K562 (cell line): ENCODE measurements around the gene STT3B. TPM values are rescaled to one million over a fixed set of nuclear protein-coding genes. Genes with fewer than 3 reads are reported as not detected.

Experiments
- CBX3 ChIP-seq, 2 experiments: IDR thresholded peaks; 1 replicate in 1 of 2; 2 replicates in 1 of 2; pipeline ENCODE4 v1.6.1; 2012; ENCODE audit warnings: inconsistent platforms in 2 of 2, low read length in 2 of 2, borderline replicate concordance in 1 of 2, control low read depth in 1 of 2
- CREB3 ChIP-seq: fragments of 450-650 bp; conservative IDR thresholded peaks from 2 replicates; pipeline ENCODE4 v1.6.1; 2016; ENCODE audit warnings: missing genetic modification characterization, low read depth, mild to moderate bottlenecking, missing compliant biosample characterization, moderate library complexity
- CTCFL ChIP-seq: IDR thresholded peaks from 2 replicates; pipeline ENCODE4 v1.6.1; 2011; ENCODE audit warnings: borderline replicate concordance, low read depth, mild to moderate bottlenecking, moderate library complexity, low read length; ENCODE audit not compliant: insufficient read depth, poor library complexity, severe bottlenecking
- ESRRB ChIP-seq: fragments of 250-450 bp; sonication (Bioruptor Pico); IDR thresholded peaks from 2 replicates; pipeline ENCODE4 v1.5.0; 2020; ENCODE audit warnings: mild to moderate bottlenecking, moderate library complexity, borderline replicate concordance
- NONO ChIP-seq, 2 experiments: fragments of 200-400 bp in 1 of 2; fragments of 450-650 bp in 1 of 2; formaldehyde crosslinking in 1 of 2; IDR thresholded peaks; 2 replicates each; pipeline ENCODE4 v1.6.1; 2017; ENCODE audit warnings: low read depth in 2 of 2, mild to moderate bottlenecking in 2 of 2, moderate library complexity in 2 of 2, low read length in 1 of 2
- PHF20 ChIP-seq: fragments of 450-650 bp; IDR thresholded peaks from 2 replicates; pipeline ENCODE4 v1.6.1; 2018; ENCODE audit not compliant: partially characterized antibody
- PTBP1 ChIP-seq: fragments of 200-400 bp; formaldehyde crosslinking; IDR thresholded peaks from 2 replicates; pipeline ENCODE4 v1.6.1; 2017; ENCODE audit warnings: low read depth, low read length
- RBM17 ChIP-seq: fragments of 200-400 bp; formaldehyde crosslinking; IDR thresholded peaks from 2 replicates; pipeline ENCODE4 v1.6.1; 2017; ENCODE audit warnings: low read depth, mild to moderate bottlenecking, low read length, borderline replicate concordance
- TCF3 ChIP-seq: sonication (generic); formaldehyde crosslinking; IDR thresholded peaks from 2 replicates; pipeline ENCODE4 v1.4.0; 2020; ENCODE audit warnings: mild to moderate bottlenecking, missing genetic modification reagents
- polyA plus RNA-seq, 8 experiments: library from polyadenylated mRNA; depleted of rRNA in 4 of 8; stranded (reverse) in 5 of 8; unstranded in 3 of 8; fragments of >200 nt; fragmentation: Nextera tagmentation in 2 of 8; fragmentation: Illumina TruSeq in 1 of 8; extraction: Ambion mirVana in 2 of 8; extraction: Trizol in 1 of 8; gene quantifications; 2 replicates each; pipeline versions ENCODE4 v1.2.1 to v1.2.3, GENCODE V29; 2011 to 2014; ENCODE audit warnings: inconsistent platforms in 1 of 8, missing spikeins in 1 of 8
- total RNA-seq, 7 experiments: library from RNA; depleted of rRNA in 6 of 7; stranded (reverse); fragments of >200 nt in 6 of 7; fragmentation: Illumina TruSeq in 2 of 7; extraction: Trizol in 2 of 7; gene quantifications; 2 replicates each; pipeline versions ENCODE4 v1.2.1 to v1.2.3, GENCODE V29; 2011 to 2021; ENCODE audit warnings: low replicate concordance in 1 of 7
- TF ChIP-seq, protein P1 (sequence below): fragments of 450-650 bp; IDR thresholded peaks from one replicate; pipeline ENCODE4 v1.6.1; 2018; ENCODE audit warnings: mild to moderate bottlenecking, moderate library complexity; ENCODE audit not compliant: partially characterized antibody
- TF ChIP-seq, protein P2 (sequence below): fragments of 450-650 bp; IDR thresholded peaks from 2 replicates; pipeline ENCODE4 v1.6.1; 2016; ENCODE audit warnings: mild to moderate bottlenecking
- TF ChIP-seq, protein P3 (sequence below): fragments of 250-450 bp; sonication (Bioruptor Pico); IDR thresholded peaks from 2 replicates; pipeline ENCODE4 v1.4.0; 2020; ENCODE audit warnings: mild to moderate bottlenecking, moderate library complexity

Gene STT3B
- total and polyA plus RNA-seq, 9 of the 15 experiments (the other 6 are each of a cell fraction or from before 2014, with no cell fraction given) = 22.4 to 147 (median 100) TPM

DNA sequence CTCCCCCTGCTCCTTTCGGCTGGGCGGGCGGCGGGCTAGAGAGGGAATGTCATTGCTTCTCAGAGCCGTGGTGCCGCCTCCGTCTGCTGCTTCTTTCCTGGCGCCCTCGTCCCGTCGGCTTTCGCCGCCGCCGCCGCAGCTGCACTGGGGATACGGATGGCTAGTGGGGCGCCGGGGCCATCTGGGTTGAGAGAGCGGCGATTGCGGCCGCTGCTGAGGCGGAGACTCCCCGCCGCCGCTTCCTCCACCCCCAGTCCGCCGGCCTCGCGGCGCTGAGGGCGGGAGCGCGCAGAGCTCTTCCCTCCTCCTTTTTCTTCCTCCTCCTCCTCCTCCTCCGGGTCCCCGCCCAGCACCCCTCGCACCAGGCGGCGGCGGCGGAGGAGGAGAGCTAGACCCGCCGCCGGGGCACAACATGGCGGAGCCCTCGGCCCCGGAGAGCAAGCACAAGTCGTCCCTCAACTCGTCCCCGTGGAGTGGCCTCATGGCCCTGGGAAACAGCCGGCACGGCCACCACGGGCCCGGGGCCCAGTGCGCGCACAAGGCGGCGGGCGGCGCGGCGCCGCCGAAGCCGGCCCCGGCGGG, at the start of gene STT3B (continued):
- TF ChIP-seq, protein P1, sequence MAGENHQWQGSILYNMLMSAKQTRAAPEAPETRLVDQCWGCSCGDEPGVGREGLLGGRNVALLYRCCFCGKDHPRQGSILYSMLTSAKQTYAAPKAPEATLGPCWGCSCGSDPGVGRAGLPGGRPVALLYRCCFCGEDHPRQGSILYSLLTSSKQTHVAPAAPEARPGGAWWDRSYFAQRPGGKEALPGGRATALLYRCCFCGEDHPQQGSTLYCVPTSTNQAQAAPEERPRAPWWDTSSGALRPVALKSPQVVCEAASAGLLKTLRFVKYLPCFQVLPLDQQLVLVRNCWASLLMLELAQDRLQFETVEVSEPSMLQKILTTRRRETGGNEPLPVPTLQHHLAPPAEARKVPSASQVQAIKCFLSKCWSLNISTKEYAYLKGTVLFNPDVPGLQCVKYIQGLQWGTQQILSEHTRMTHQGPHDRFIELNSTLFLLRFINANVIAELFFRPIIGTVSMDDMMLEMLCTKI = no peak
- TF ChIP-seq RBM17 (no peak), TCF3 (CRISPR knock-in tag) (no peak), CTCFL (peak; percentile 22), NONO (IDR thresholded peaks at IDR 0.05; ENCODE audit: low read depth in 2 of 2, low read length in 1 of 2) (peak; percentile 17 to 59), CREB3 (tag) (no peak), CBX3 (IDR thresholded peaks at IDR 0.05; ENCODE audit: borderline replicate concordance in 1 of 2, low read length in 2 of 2) (no peak), PHF20 (peak; percentile 17), PTBP1 (no peak), ESRRB (CRISPR knock-in tag) (no peak)
- TF ChIP-seq, protein P2, sequence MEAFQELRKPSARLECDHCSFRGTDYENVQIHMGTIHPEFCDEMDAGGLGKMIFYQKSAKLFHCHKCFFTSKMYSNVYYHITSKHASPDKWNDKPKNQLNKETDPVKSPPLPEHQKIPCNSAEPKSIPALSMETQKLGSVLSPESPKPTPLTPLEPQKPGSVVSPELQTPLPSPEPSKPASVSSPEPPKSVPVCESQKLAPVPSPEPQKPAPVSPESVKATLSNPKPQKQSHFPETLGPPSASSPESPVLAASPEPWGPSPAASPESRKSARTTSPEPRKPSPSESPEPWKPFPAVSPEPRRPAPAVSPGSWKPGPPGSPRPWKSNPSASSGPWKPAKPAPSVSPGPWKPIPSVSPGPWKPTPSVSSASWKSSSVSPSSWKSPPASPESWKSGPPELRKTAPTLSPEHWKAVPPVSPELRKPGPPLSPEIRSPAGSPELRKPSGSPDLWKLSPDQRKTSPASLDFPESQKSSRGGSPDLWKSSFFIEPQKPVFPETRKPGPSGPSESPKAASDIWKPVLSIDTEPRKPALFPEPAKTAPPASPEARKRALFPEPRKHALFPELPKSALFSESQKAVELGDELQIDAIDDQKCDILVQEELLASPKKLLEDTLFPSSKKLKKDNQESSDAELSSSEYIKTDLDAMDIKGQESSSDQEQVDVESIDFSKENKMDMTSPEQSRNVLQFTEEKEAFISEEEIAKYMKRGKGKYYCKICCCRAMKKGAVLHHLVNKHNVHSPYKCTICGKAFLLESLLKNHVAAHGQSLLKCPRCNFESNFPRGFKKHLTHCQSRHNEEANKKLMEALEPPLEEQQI = no peak
- TF ChIP-seq, protein P3, sequence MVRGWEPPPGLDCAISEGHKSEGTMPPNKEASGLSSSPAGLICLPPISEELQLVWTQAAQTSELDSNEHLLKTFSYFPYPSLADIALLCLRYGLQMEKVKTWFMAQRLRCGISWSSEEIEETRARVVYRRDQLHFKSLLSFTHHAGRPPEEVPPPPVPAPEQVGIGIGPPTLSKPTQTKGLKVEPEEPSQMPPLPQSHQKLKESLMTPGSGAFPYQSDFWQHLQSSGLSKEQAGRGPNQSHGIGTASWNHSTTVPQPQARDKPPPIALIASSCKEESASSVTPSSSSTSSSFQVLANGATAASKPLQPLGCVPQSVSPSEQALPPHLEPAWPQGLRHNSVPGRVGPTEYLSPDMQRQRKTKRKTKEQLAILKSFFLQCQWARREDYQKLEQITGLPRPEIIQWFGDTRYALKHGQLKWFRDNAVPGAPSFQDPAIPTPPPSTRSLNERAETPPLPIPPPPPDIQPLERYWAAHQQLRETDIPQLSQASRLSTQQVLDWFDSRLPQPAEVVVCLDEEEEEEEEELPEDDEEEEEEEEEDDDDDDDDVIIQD (CRISPR knock-in tag) = no peak
- TF ChIP-seq, all 486 proteins: peak for 99
